ENCODE measurements around the gene HSPD1.

Gene HSPD1

DNA sequence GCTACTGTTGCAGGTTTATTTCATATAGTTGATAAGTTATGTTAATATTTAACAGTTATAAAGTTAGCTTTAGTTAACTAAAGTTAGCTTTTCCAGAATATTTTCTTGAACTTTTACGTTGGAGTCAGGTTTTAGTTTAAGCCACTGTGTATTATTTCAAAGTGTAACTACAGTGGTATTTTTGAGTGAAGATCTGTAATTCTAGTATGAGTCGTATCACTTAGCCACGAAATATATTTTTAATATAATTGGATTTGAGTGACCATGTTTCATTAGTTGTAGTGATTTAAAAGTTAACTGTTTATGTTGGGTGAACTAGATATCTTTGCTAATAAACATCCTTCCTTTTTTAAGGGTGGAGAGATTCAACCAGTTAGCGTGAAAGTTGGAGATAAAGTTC lies 3.0 kb upstream of the HSPD1 start:
- TF ChIP-seq, protein P1, sequence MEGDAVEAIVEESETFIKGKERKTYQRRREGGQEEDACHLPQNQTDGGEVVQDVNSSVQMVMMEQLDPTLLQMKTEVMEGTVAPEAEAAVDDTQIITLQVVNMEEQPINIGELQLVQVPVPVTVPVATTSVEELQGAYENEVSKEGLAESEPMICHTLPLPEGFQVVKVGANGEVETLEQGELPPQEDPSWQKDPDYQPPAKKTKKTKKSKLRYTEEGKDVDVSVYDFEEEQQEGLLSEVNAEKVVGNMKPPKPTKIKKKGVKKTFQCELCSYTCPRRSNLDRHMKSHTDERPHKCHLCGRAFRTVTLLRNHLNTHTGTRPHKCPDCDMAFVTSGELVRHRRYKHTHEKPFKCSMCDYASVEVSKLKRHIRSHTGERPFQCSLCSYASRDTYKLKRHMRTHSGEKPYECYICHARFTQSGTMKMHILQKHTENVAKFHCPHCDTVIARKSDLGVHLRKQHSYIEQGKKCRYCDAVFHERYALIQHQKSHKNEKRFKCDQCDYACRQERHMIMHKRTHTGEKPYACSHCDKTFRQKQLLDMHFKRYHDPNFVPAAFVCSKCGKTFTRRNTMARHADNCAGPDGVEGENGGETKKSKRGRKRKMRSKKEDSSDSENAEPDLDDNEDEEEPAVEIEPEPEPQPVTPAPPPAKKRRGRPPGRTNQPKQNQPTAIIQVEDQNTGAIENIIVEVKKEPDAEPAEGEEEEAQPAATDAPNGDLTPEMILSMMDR (IDR thresholded peaks at IDR 0.05; ENCODE audit: low read depth, low read length, poor library complexity, severe bottlenecking) = no peak
- TF ChIP-seq EZH2phosphoT487 (IDR thresholded peaks at IDR 0.05; ENCODE audit: borderline replicate concordance, low read length) = no peak
- Histone ChIP-seq H3K36me3 (ENCODE audit: control insufficient read depth, low read length) (peaks cover 81% of the 10 kb centered on the region), H3K4me2 (ENCODE audit: low read length) (peak overlapping the region; percentile 89), H3K27me3 (ENCODE audit: control insufficient read depth, low read length) (no peaks in the 10 kb centered on the region), H3K79me2 (ENCODE audit: control insufficient read depth, low read length) (peaks cover 70% of the 10 kb centered on the region), H3K4me3 (ENCODE audit: low read length) (peak overlapping the region; percentile 74), H3K4me1 (ENCODE audit: control insufficient read depth, low read length) (peaks cover 25% of the 10 kb centered on the region), H4K20me1 (ENCODE audit: control insufficient read depth, insufficient read depth, low read depth, low read length) (peaks cover 13% of the 10 kb centered on the region), H3F3A (ENCODE audit: control insufficient read depth, insufficient read depth) (peaks cover 52% of the 10 kb centered on the region), H3K27ac (ENCODE audit: low read depth, low read length) (0 out of 2 replicates have a peak overlapping the region, but pooled peaks have one; percentile 3), H3K9me3 (ENCODE audit: control insufficient read depth, insufficient read depth, low read length) (no peaks in the 10 kb centered on the region), H3K9me2 (replicated peaks; ENCODE audit: control insufficient read depth, low read length) (no peaks in the 10 kb centered on the region)

DNA sequence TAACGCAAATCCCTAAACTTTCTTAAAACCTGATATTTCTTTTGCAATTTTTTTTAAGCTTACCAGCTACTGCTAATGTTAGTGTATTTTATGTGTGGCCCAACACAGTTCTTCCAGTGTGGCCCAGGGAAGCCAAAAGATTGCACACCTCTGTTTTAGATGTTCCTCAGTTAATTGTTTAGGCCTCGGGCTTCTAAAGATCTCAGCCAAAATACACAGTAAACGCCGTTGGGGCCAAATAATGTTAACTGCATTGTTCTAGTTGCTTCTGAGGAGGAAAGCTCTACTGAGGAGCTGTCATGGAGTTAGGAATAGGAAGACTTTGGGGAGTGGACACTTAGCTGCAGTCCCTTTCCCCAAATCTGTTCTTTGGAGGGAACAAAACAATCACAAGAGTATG lies 2.6 kb upstream of the HSPD1 start:
- Histone ChIP-seq H3K9me2 (replicated peaks; ENCODE audit: control insufficient read depth, low read length) (no peaks in the 10 kb centered on the region), H3K4me1 (ENCODE audit: control insufficient read depth, low read length) (peaks cover 30% of the 10 kb centered on the region), H3K4me3 (ENCODE audit: low read length) (peak overlapping the region; percentile 74), H3K9me3 (ENCODE audit: control insufficient read depth, insufficient read depth, low read length) (no peaks in the 10 kb centered on the region), H3F3A (ENCODE audit: control insufficient read depth, insufficient read depth) (peaks cover 52% of the 10 kb centered on the region), H4K20me1 (ENCODE audit: control insufficient read depth, insufficient read depth, low read depth, low read length) (peaks cover 17% of the 10 kb centered on the region), H3K27ac (ENCODE audit: low read depth, low read length) (0 out of 2 replicates have a peak overlapping the region, but pooled peaks have one; percentile 3), H3K4me2 (ENCODE audit: low read length) (peak overlapping the region; percentile 89), H3K79me2 (ENCODE audit: control insufficient read depth, low read length) (peaks cover 75% of the 10 kb centered on the region), H3K27me3 (ENCODE audit: control insufficient read depth, low read length) (no peaks in the 10 kb centered on the region), H3K36me3 (ENCODE audit: control insufficient read depth, low read length) (peaks cover 86% of the 10 kb centered on the region)
- TF ChIP-seq EZH2phosphoT487 (IDR thresholded peaks at IDR 0.05; ENCODE audit: borderline replicate concordance, low read length) = no peak
- TF ChIP-seq, protein P1 (IDR thresholded peaks at IDR 0.05; ENCODE audit: low read depth, low read length, poor library complexity, severe bottlenecking) = no peak

DNA sequence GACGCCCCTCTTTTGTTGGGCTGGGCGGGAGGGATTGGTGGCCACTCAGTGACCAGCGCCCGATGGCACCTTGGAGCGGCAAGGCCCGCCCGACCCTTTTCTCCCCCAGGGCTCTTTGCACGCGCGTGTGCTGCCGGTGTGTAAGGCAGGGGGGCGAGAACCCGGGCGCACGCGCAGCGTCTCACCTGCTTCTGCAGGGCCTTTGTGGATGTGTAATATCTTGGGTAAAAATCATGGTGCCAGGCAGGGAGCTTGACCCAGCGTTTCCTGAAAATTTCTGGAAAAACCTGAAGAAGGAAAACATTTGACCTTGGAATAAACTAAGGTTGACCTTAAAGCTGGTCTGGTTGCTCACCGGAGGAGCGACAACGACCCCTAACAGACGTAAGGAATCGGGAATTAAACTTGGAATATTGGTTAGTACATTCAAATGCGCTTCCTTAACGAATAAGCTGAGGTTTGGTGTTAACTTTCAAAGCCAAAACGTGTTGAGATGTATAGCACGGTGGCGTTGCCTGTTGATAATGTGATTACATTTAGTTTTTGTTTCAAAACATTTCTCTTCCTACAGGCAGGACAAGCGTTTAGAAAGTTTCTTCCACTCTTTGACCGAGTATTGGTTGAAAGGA lies 977 bp upstream of the HSPD1 start:
- Histone ChIP-seq H3K36me3 (ENCODE audit: control insufficient read depth, low read length) (peaks cover 89% of the 10 kb centered on the region), H3K4me2 (ENCODE audit: low read length) (peak overlapping the region; percentile 89), H3K9me3 (ENCODE audit: control insufficient read depth, insufficient read depth, low read length) (no peaks in the 10 kb centered on the region), H3K79me2 (ENCODE audit: control insufficient read depth, low read length) (peaks cover 87% of the 10 kb centered on the region), H4K20me1 (ENCODE audit: control insufficient read depth, insufficient read depth, low read depth, low read length) (peaks cover 32% of the 10 kb centered on the region), H3K27ac (ENCODE audit: low read depth, low read length) (peak overlapping the region; percentile 76), H3K27me3 (ENCODE audit: control insufficient read depth, low read length) (no peaks in the 10 kb centered on the region), H3K4me1 (ENCODE audit: control insufficient read depth, low read length) (peaks cover 46% of the 10 kb centered on the region), H3F3A (ENCODE audit: control insufficient read depth, insufficient read depth) (peaks cover 44% of the 10 kb centered on the region), H3K9me2 (replicated peaks; ENCODE audit: control insufficient read depth, low read length) (no peaks in the 10 kb centered on the region), H3K4me3 (ENCODE audit: low read length) (peak overlapping the region; percentile 74)
- no peak for TF ChIP-seq EZH2phosphoT487 (IDR thresholded peaks at IDR 0.05; ENCODE audit: borderline replicate concordance, low read length)
- TF ChIP-seq, protein P1 (IDR thresholded peaks at IDR 0.05; ENCODE audit: low read depth, low read length, poor library complexity, severe bottlenecking) = no peak
